DOHH2 (cell line): ENCODE results near the gene ATG2B.

Experiments
- H3F3A ChIP-seq: fragments of 200-600 bp; sonication (generic), shearing (Covaris generic); 2 replicates; pipeline ENCODE4 v1.6.0; 2016; ENCODE audit warnings: antibody characterized with exemption, mild to moderate bottlenecking; ENCODE audit not compliant: control insufficient read depth, insufficient read depth
- H3K27ac ChIP-seq: fragments of 200-600 bp; sonication (generic); 2 replicates; pipeline ENCODE4 v1.5.1; 2014; ENCODE audit warnings: low read depth, mild to moderate bottlenecking, low read length, moderate library complexity
- H3K27me3 ChIP-seq: fragments of 200-600 bp; sonication (generic); 2 replicates; pipeline ENCODE4 v1.6.1; 2014; ENCODE audit warnings: mild to moderate bottlenecking, low read length, mixed read lengths; ENCODE audit not compliant: control insufficient read depth
- H3K36me3 ChIP-seq: fragments of 200-600 bp; sonication (generic); 2 replicates; pipeline ENCODE4 v1.6.1; 2014; ENCODE audit warnings: mild to moderate bottlenecking, low read length, moderate library complexity, mixed read lengths; ENCODE audit not compliant: control insufficient read depth
- H3K4me1 ChIP-seq: fragments of 200-600 bp; sonication (generic); 2 replicates; pipeline ENCODE4 v1.6.1; 2014; ENCODE audit warnings: mild to moderate bottlenecking, low read length, mixed read lengths; ENCODE audit not compliant: control insufficient read depth
- H3K4me2 ChIP-seq: fragments of 200-600 bp; sonication (generic); 2 replicates; pipeline ENCODE4 v1.6.0; 2014; ENCODE audit warnings: mild to moderate bottlenecking, low read length, moderate library complexity
- H3K4me3 ChIP-seq: fragments of 200-600 bp; sonication (generic); 2 replicates; pipeline ENCODE4 v1.5.1; 2014; ENCODE audit warnings: mild to moderate bottlenecking, low read length, mixed read lengths
- H3K79me2 ChIP-seq: fragments of 200-600 bp; sonication (generic); 2 replicates; pipeline ENCODE4 v1.6.1; 2014; ENCODE audit warnings: mild to moderate bottlenecking, low read length, mixed read lengths; ENCODE audit not compliant: control insufficient read depth
- H3K9me2 ChIP-seq: fragments of 200-600 bp; sonication (generic); replicated peaks from 2 replicates; pipeline ENCODE4 v1.6.1; 2014; ENCODE audit warnings: mild to moderate bottlenecking, low read length, mixed read lengths; ENCODE audit not compliant: control insufficient read depth
- H3K9me3 ChIP-seq: fragments of 200-600 bp; sonication (generic); 2 replicates; pipeline ENCODE4 v1.6.1; 2014; ENCODE audit warnings: antibody characterized with exemption, low read length, mixed read lengths; ENCODE audit not compliant: control insufficient read depth, insufficient read depth
- H4K20me1 ChIP-seq: fragments of 200-600 bp; sonication (generic); 2 replicates; pipeline ENCODE4 v1.6.0; 2014; ENCODE audit warnings: low read depth, mild to moderate bottlenecking, antibody characterized with exemption, low read length, moderate library complexity; ENCODE audit not compliant: control insufficient read depth, insufficient read depth
- CTCF ChIP-seq: fragments of 200-600 bp; sonication (generic); IDR thresholded peaks from one replicate; pipeline ENCODE4 v1.5.1; 2014; ENCODE audit warnings: antibody characterized with exemption, mild to moderate bottlenecking, low read depth, low read length; ENCODE audit not compliant: poor library complexity, severe bottlenecking
- EZH2phosphoT487 ChIP-seq: fragments of 200-600 bp; sonication (generic); IDR thresholded peaks from 2 replicates; pipeline ENCODE4 v1.6.1; 2017; ENCODE audit warnings: borderline replicate concordance, mild to moderate bottlenecking, antibody characterized with exemption, low read length, moderate library complexity, mixed read lengths

ATG2B gene

DNA sequence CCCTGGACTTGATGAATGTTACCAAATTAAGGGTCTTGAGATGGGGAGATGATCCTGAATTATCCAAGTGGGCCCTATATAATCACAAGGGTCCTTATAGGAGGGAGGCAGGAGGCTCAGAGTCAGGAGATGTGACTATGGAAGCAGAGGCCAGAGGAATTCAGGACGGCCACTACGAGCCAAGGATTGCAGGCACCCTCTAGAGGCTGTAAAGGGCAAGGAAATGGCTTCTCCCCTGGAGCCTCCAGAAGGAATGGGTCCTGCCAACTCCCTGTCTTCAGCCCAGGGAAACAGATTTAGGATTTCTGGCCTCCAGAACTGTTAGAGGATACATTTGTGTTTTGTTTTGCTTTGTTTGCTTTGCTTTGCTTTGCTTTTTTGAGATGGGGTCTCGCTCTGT lies 98.3 kb downstream of the ATG2B start:
- no peaks in the 10 kb centered on the region for H3K79me2 ChIP-seq
- no peak for TF ChIP-seq EZH2phosphoT487
- peak; percentile 20 for TF ChIP-seq CTCF
- no peaks in the 10 kb centered on the region for H3K9me2 ChIP-seq
- peaks cover 8% of the 10 kb centered on the region for H3K27me3 ChIP-seq
- H3K4me3 ChIP-seq, result no peak overlapping the region
- H3K4me2 ChIP-seq, result no peak overlapping the region
- no peaks in the 10 kb centered on the region for H3K36me3 ChIP-seq
- H3K27ac ChIP-seq, result no peak overlapping the region
- no peaks in the 10 kb centered on the region for H4K20me1 ChIP-seq
- H3K4me1 ChIP-seq, result no peaks in the 10 kb centered on the region
- H3K9me3 ChIP-seq, result no peaks in the 10 kb centered on the region
- no peaks in the 10 kb centered on the region for H3F3A ChIP-seq

DNA sequence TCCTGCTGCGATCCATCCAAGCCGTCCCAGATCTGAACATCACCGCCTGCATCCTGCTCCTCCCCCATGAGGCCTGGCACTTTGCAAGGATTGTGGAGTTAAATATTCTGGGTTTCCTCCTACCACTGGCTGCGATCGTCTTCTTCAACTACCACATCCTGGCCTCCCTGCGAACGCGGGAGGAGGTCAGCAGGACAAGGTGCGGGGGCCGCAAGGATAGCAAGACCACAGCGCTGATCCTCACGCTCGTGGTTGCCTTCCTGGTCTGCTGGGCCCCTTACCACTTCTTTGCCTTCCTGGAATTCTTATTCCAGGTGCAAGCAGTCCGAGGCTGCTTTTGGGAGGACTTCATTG lies 99.0 kb downstream of the ATG2B start:
- no peaks in the 10 kb centered on the region for H3F3A ChIP-seq
- TF ChIP-seq EZH2phosphoT487, result no peak
- TF ChIP-seq CTCF, result no peak
- no peaks in the 10 kb centered on the region for H3K36me3 ChIP-seq
- H3K9me2 ChIP-seq, result no peaks in the 10 kb centered on the region
- no peak overlapping the region for H3K4me2 ChIP-seq
- H3K79me2 ChIP-seq, result no peaks in the 10 kb centered on the region
- H3K4me1 ChIP-seq, result no peaks in the 10 kb centered on the region
- H3K9me3 ChIP-seq, result no peaks in the 10 kb centered on the region
- no peak overlapping the region for H3K4me3 ChIP-seq
- H3K27me3 ChIP-seq, result peaks cover 11% of the 10 kb centered on the region
- H3K27ac ChIP-seq, result no peak overlapping the region
- no peaks in the 10 kb centered on the region for H4K20me1 ChIP-seq

- Histone ChIP-seq H3F3A (no peaks in the 10 kb centered on the region), H3K27ac (no peak overlapping the region), H3K79me2 (no peaks in the 10 kb centered on the region), H3K4me2 (no peak overlapping the region), H3K9me3 (no peaks in the 10 kb centered on the region), H4K20me1 (no peaks in the 10 kb centered on the region), H3K4me1 (no peaks in the 10 kb centered on the region), H3K4me3 (no peak overlapping the region), H3K9me2 (no peaks in the 10 kb centered on the region), H3K27me3 (peaks cover 11% of the 10 kb centered on the region), H3K36me3 (no peaks in the 10 kb centered on the region)
- no peak for TF ChIP-seq CTCF
- no peak for TF ChIP-seq EZH2phosphoT487
Measured at GRCh38 chr14:96263347-96264199, 99.6 kb downstream of the ATG2B start.
